ENCODE results near the gene KY. TPM values are rescaled to one million over a fixed set of nuclear protein-coding genes. Genes with fewer than 3 reads are reported as not detected.

Gene KY
- polyA plus RNA-seq, 1 donor = 73.0 TPM

GRCh38 chr3:134667956-134668355, 17.1 kb upstream of the KY start:
- DNase-seq (ENCODE audit: low read depth) = no peak

GRCh38 chr3:134667406-134667805, 16.6 kb upstream of the KY start:
- no peak for DNase-seq (ENCODE audit: low read depth)

GRCh38 chr3:134666885-134667284, 16.1 kb upstream of the KY start:
- DNase-seq (ENCODE audit: low read depth) = no peak

- no peak for DNase-seq (ENCODE audit: low read depth)
Measured at GRCh38 chr3:134666466-134666865, 15.6 kb upstream of the KY start.

GRCh38 chr3:134666052-134666451, 15.2 kb upstream of the KY start:
- DNase-seq (ENCODE audit: low read depth) = no peak

GRCh38 chr3:134665243-134665642, 14.4 kb upstream of the KY start:
- DNase-seq (ENCODE audit: low read depth) = no peak

GRCh38 chr3:134663721-134664456, 13.1 kb upstream of the KY start:
- DNase-seq (ENCODE audit: low read depth) = no peak

- DNase-seq (ENCODE audit: low read depth) = no peak
Measured at GRCh38 chr3:134660046-134660441, 9.2 kb upstream of the KY start.

GRCh38 chr3:134659391-134660045, 8.7 kb upstream of the KY start:
- no peak for DNase-seq (ENCODE audit: low read depth)

- no peak for DNase-seq (ENCODE audit: low read depth)
Measured at GRCh38 chr3:134658555-134658954, 7.7 kb upstream of the KY start.

- DNase-seq (ENCODE audit: low read depth) = no peak
Measured at GRCh38 chr3:134656211-134656800, 5.5 kb upstream of the KY start.

- no peak for DNase-seq (ENCODE audit: low read depth)
Measured at GRCh38 chr3:134655706-134656105, 4.9 kb upstream of the KY start.

- no peak for DNase-seq (ENCODE audit: low read depth)
Measured at GRCh38 chr3:134654031-134654430, 3.2 kb upstream of the KY start.

GRCh38 chr3:134652886-134653630, 2.2 kb upstream of the KY start:
- no peak for DNase-seq (ENCODE audit: low read depth)

GRCh38 chr3:134652409-134652831, 1.6 kb upstream of the KY start:
- no peak for DNase-seq (ENCODE audit: low read depth)

- no peak for DNase-seq (ENCODE audit: low read depth)
Measured at GRCh38 chr3:134651347-134652041, 672 bp upstream of the KY start.

- DNase-seq (ENCODE audit: low read depth) = no peak
Measured at GRCh38 chr3:134649106-134649705, 1.6 kb downstream of the KY start.

- no peak for DNase-seq (ENCODE audit: low read depth)
Measured at GRCh38 chr3:134647902-134648760, 2.7 kb downstream of the KY start.

GRCh38 chr3:134646086-134646485, 4.7 kb downstream of the KY start:
- DNase-seq (ENCODE audit: low read depth) = no peak

GRCh38 chr3:134645515-134645914, 5.3 kb downstream of the KY start:
- no peak for DNase-seq (ENCODE audit: low read depth)
